ELR (cell line): Measurements from ENCODE around the gene GRK1.

ENCODE experiments used
- DNase-seq: peaks from one replicate; pipeline ENCODE4 v3.0.0-alpha.2; 2015; ENCODE audit warnings: low read depth

The GRK1 gene

DNA sequence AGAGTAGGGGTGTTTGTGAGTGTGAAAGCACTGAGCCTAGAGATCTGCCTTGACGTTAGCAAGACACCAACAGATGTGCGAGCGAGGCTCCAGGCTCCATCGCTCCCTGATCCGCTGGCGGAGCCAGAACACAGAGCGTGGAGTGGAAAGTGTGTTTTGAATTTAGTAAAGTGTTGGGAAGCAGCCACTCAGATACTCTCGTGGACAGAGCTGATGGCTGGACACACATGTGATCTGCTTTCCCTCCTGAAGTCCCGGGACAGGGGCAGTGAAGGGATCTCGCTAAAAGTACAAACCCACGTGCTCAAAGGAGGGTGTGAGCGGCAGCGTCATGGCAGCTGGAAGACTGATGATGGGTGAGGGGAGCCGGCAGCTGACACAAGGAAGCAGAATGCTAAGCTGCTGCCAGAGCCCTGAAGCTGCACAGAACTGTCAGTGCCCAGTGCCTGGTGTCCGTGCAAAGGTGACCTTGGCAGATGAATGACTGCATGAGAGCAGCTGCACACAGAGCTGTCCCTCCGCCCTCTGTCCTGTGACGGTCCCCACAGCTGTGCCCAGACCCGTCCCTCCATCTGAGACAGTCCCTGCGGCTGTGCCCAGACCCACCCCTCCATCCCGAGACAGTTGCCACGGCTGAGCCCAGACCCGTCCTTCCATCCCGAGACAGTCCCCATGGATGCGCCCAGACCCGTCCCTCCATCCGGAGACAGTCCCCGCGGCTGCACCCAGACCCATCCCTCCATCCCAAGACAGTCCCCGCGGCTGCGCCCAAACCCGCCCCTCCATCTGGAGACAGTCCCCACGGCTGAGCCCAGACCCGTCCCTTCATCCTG, 62.4 kb downstream of the GRK1 start:
- no peak for DNase-seq

DNA sequence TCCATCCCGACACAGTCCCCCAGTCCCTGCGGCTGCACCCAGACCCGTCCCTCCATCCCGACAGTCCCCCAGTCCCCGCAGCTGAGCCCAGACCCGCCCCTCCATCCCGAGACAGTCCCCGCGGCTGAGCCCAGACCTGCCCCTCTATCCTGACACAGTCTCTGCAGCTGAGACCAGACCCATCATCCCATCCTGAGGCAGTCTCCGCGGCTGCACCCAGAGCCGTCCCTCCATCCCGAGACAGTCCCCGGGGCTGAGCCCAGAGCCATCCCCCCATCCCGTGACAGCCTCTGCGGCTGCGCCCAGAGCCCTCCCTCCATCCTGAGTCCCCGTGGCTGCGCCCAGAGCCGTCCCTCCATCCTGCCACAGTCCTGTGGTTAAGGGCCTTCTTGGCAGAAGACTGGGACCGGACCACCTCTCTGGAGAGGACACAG, 63.3 kb downstream of the GRK1 start:
- no peak for DNase-seq

DNA sequence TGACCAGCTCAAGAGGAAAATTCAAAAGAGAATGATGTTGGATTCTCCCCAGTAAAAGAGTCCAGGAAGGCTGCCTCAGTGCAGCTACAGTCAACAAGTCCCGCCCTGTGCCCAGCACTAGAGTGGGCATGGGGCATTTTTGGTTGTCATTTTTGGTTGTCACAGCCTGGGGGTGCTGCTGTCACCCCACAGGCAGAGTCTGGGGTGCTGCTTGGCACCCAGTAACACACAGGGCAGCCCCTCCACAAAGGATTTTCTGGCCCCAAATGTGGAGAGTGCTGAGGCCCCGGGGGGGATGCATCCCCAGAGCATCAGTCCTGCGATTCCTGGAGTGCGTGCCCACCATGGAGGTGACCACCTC, 63.8 kb downstream of the GRK1 start:
- DNase-seq = no peak

DNA sequence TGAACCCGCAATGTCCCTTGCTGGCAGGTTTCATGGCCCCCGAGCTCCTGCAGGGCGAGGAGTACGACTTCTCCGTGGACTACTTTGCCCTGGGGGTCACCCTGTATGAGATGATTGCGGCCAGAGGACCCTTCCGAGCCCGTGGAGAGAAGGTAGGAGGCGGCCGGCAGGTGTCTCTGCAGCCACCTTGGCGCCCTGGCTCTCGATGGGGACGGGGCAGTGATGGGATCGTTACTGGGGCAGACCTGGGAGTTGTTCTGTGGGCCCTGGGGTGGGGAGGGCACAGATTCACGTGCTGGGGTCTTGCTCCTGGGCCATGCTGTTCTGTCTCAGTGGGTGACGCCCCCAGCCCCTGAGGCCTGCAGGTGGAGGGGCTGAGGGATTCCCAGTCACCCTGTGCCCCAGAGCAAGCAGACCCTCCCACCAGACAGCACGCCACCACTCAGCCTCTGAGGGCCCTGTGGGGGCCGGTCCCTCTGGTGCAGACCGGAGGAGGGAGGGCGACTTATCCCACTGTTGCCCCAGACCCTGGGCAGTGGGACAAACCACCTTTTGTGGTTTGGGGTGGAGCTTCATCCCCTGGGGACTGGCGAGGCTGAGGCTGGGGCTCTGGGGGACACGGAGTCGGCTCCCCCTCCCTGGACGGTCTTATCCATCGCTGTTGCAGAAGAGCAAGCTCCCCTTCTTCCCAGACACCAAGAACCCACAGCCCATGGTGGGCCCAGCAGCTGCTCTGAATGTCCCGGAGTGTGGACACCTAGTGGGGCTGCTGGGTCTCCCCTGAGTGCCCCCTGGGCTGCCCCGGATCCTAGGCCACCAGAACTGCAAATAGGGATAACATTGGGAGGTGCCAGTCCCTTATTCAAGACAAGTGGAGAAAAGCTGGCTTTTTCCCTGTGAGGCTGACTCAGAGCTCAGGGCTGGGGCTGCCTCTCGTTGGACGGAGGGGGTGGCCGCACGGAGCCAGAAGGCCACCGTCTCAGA, 64.5 kb downstream of the GRK1 start:
- DNase-seq = no peak

- DNase-seq = no peak
Observed at GRCh38 chr13:113732176-113732960, 65.3 kb downstream of the GRK1 start.

DNA sequence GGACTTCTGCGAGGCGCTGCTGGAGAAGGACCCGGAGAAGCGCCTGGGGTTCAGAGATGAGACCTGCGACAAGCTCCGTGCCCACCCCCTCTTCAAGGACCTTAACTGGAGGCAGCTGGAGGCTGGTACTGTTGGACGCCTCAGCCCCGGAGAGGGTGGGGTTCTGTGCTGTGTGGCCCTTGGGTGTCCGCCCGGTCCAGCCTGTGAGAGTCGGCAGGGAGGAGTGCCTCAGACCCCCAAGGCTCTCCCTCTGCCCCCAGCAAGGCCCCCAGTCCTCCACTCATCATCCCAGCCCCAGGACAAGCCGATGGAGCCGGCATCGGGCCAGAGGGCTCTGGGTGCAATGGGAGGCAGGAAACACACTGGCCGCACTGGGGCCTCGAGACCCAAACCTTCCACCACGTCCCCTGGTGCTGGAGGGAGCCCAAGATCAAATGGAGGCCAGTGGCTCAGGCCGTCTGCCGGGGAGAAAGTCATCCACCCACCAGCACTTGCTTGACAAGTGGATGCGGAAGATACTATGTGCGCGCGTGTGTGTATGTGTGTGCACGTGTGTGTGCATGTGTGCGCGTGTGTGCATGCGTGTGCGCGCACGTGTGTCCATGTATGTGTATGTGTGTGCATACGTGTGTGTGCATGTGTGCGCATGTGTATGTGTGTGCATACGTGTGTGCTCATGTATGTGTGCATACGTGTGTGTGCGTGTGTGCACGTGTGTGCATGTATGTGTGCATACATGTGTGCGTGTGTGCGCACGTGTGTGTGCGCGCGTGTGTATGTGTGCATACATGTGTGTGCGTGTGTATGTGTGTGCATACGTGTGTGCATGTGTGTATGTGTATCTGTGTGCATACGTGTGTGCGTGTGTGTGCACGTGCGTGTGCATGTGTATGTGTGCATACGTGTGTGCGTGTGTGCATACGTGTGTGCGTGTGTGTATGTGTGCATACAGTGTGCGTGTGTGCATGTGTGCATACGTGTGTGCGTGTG, 66.2 kb downstream of the GRK1 start:
- DNase-seq = no peak

GRCh38 chr13:113734099-113734825, 67.2 kb downstream of the GRK1 start:
- DNase-seq = no peak

GRCh38 chr13:113734826-113735125, 67.8 kb downstream of the GRK1 start:
- no peak for DNase-seq

- DNase-seq = no peak
Observed at GRCh38 chr13:113735194-113735593, 68.2 kb downstream of the GRK1 start.

- DNase-seq = no peak
Observed at GRCh38 chr13:113735750-113736149, 68.7 kb downstream of the GRK1 start.

- no peak for DNase-seq
Observed at GRCh38 chr13:113736258-113736731, 69.3 kb downstream of the GRK1 start.

DNA sequence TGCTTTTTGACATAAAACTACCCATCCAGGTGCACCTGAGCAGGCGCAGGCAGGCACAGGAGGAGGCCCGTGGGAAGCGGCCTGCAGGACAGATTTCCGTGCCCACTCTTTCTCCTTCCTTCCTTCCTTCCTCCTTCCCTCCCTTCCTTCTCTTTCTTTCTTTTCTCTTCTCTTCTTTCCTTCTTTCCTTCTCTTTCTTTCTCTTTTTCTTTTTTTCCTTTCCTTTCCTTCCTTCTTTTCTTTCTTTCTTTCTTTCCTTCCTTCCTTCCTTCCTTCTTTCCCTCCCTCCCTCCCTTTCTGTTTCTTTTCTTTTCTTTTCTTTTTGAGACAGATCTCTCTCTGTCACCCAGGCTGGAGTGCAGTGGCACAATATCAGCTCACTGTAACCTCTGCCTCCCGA, 70.8 kb downstream of the GRK1 start:
- no peak for DNase-seq

DNA sequence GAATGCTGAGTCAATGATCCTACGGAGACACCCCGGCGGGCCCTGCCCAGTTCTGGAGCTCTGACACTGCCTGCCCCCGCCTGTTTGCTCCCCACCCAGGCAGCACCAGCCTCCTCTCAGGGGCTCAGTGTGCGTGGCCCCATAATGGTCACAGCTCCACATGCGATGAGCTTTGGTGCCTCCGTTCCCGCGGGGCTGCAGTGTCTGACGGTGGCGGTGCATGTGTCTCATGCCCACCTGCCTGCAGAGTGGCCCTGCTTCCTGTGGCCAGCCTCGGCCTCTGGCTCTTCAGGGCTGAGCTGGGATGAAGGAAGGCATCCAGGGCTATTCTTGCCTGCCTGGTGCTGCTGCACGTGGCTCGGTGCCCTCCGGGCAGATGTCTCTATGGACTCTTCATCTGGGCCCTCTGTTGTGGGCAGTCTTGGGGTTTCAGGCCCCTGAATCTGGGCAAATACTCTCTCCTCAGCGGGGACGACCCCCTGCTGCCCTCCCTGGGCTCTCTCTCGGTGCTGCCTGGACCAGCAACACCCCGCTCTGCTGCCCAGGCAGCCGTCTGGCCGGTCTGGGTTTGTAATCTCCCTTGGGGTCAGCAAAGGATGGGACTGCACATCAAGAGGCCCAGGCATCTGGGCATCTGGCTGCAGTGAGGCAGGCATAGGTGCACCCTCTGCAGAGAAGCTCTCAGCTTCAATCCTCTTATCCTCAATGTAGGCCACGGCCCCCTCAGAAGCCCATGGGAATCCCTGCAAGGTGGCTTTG, 72.7 kb downstream of the GRK1 start:
- DNase-seq = no peak

DNA sequence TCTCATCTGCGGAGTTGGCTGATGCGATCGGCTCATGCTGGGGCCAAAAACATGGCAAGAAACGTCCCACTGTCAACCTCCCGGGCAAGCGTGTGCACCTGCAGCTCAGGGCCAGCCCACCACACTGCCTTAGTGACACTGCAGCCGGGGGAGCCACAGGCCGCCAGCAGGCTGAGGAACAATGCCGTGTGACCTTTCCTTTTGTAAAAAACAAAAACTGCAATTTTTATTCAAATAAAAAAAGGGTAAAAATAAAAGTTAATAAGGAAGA, 73.2 kb downstream of the GRK1 start:
- no peak for DNase-seq

DNA sequence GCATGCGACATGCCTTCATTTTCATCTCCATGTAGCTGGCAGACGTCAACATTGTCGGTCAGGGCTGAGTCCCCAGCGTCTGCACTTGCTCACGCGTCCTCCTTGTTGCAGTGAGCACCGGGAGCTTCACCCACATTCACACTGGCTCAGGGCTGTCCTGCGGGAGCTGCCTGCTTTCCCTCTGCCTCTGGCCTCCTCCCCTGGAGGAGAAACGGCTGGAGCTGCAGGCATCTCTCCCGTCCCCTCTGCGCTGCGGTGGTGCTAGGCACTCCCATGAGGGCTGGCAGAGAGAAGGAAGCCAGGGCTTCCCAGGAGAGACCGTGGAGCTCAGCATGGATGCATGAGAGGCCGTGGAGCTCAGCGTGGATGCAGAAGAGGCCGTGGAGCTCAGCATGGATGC, 73.6 kb downstream of the GRK1 start:
- DNase-seq = no peak

GRCh38 chr13:113741191-113741668, 74.2 kb downstream of the GRK1 start:
- no peak for DNase-seq

GRCh38 chr13:113742000-113742441, 75.0 kb downstream of the GRK1 start:
- DNase-seq = peak; percentile 79

GRCh38 chr13:113742445-113743120, 75.6 kb downstream of the GRK1 start:
- no peak for DNase-seq
